Parathyroid adenoma (tissue), 2 donors: ENCODE data around the gene VDAC2.

ENCODE experiments used
- H2AFZ ChIP-seq: fragments of 300-600 bp; sonication (generic); one replicate; pipeline ENCODE4 v1.7.0; 2017; ENCODE audit warnings: antibody characterized with exemption, mild to moderate bottlenecking
- H3K27ac ChIP-seq: fragments of 300-600 bp; sonication (generic); one replicate; pipeline ENCODE4 v1.7.0; 2017
- H3K27me3 ChIP-seq: fragments of 300-600 bp; sonication (generic); one replicate; pipeline ENCODE4 v1.7.0; 2017; ENCODE audit warnings: low read length; ENCODE audit not compliant: control insufficient read depth, insufficient read depth
- H3K36me3 ChIP-seq: fragments of 300-600 bp; sonication (generic); one replicate; pipeline ENCODE4 v1.7.0; 2017; ENCODE audit warnings: low read length; ENCODE audit not compliant: control insufficient read depth, insufficient read depth
- H3K4me1 ChIP-seq: fragments of 300-600 bp; sonication (generic); one replicate; pipeline ENCODE4 v1.7.0; 2017; ENCODE audit warnings: control low read depth
- H3K4me2 ChIP-seq: fragments of 300-600 bp; sonication (generic); one replicate; pipeline ENCODE4 v1.7.0; 2017; ENCODE audit warnings: low read length
- H3K4me3 ChIP-seq: fragments of 300-600 bp; sonication (generic); one replicate; pipeline ENCODE4 v1.7.0; 2017; ENCODE audit warnings: low read depth, low read length
- H3K79me2 ChIP-seq: fragments of 300-600 bp; sonication (generic); one replicate; pipeline ENCODE4 v1.7.0; 2017; ENCODE audit warnings: control low read depth
- H3K9ac ChIP-seq: fragments of 300-600 bp; sonication (generic); one replicate; pipeline ENCODE4 v1.7.0; 2017; ENCODE audit warnings: mild to moderate bottlenecking
- H3K9me3 ChIP-seq: fragments of 300-600 bp; sonication (generic); one replicate; pipeline ENCODE4 v1.7.0; 2017; ENCODE audit warnings: low read length; ENCODE audit not compliant: control insufficient read depth
- TF ChIP-seq, protein P1 (sequence below): fragments of 300-600 bp; sonication (generic); IDR thresholded peaks from one replicate; pipeline ENCODE4 v1.7.0; 2017; ENCODE audit warnings: antibody characterized with exemption, mild to moderate bottlenecking
- donor health status: primary hyperparathyroidism.

VDAC2 gene

DNA sequence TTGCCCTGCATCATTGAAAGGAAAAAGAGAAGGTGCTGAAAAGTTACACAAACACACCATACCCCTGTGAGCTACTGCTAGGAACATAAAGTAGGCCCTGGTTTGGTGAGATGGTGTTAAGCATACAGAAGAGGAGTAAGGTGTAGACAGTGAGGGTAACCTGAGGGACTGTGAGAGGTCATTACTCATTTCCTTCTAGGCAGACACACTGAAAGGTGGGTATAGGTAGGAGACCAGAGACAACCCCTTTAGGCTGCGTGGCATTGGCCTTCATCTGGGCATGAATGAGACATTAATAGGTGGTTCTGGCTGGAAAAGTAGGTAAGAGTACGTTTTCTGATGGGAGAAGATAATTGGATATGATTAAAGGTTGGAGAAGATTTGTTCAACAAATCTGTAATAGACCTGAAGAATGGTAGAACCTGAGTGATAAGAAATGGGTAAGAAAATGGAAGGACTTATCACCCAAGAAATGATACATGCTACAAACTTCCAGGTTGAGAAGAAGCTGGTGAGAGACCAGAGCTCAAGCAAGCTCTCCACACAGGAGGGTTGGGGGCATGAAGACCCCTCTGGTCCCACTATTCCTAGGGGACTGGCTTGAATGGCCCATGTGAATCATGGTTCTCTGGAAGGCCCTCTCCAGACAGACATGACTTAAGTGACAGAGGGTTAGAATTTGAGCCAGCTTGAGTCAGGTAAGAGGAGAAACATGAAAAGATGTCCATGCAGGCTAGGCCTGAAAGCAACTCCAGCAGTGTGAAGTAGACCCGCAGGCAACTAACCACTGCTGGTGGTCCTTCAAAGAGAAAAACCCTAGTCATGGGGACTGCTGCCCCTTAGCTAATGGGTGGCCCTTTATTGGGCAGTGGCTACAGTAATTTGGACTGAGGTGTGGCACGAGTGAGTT, 21.3 kb downstream of the VDAC2 start:
- Histone ChIP-seq H3K4me1 (peaks cover 26% of the 10 kb centered on the region), H3K9ac (no peak overlapping the region), H3K27ac (no peak overlapping the region), H2AFZ (no peak overlapping the region), H3K4me3 (no peak overlapping the region), H3K36me3 (no peaks in the 10 kb centered on the region), H3K27me3 (no peaks in the 10 kb centered on the region), H3K9me3 (no peaks in the 10 kb centered on the region), H3K79me2 (peaks cover 16% of the 10 kb centered on the region), H3K4me2 (no peak overlapping the region)
- TF ChIP-seq, protein P1, sequence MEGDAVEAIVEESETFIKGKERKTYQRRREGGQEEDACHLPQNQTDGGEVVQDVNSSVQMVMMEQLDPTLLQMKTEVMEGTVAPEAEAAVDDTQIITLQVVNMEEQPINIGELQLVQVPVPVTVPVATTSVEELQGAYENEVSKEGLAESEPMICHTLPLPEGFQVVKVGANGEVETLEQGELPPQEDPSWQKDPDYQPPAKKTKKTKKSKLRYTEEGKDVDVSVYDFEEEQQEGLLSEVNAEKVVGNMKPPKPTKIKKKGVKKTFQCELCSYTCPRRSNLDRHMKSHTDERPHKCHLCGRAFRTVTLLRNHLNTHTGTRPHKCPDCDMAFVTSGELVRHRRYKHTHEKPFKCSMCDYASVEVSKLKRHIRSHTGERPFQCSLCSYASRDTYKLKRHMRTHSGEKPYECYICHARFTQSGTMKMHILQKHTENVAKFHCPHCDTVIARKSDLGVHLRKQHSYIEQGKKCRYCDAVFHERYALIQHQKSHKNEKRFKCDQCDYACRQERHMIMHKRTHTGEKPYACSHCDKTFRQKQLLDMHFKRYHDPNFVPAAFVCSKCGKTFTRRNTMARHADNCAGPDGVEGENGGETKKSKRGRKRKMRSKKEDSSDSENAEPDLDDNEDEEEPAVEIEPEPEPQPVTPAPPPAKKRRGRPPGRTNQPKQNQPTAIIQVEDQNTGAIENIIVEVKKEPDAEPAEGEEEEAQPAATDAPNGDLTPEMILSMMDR = no peak

DNA sequence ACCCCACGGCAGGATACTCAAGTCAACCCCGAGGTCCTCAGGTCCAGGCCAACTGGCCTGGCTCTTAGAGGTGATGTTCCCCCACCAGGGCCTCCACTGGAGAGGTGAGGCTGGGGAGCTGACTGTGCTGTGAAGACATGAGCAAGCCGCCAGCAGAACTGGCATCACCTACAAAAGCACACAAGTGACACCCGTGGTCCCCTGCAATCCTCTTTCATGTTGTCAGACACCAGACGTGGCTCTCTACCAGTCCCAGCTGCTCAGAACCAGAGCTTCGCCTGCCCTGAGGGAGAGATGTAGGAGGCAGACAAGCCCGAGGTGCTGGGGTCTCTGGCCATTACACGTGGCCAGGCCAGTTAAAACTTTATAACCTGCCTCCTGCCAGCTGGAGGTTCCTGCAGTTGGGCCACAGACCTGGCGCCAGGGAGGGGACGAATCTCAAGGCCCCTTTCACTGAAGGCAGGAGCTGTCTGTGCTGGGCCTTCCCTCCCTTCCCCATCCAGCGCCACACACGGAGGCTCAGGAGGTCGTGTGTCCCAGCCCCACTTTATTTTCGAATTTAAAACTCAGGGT, 22.9 kb downstream of the VDAC2 start:
- peak overlapping the region; percentile 65 for H3K4me3 ChIP-seq
- no peaks in the 10 kb centered on the region for H3K36me3 ChIP-seq
- H2AFZ ChIP-seq = peak overlapping the region; percentile 90
- H3K79me2 ChIP-seq = peaks cover 6% of the 10 kb centered on the region
- H3K27ac ChIP-seq = peak overlapping the region; percentile 76
- no peaks in the 10 kb centered on the region for H3K9me3 ChIP-seq
- H3K9ac ChIP-seq = no peak overlapping the region
- H3K4me1 ChIP-seq = peaks cover 22% of the 10 kb centered on the region
- TF ChIP-seq, protein P1 = no peak
- peak overlapping the region; percentile 29 for H3K4me2 ChIP-seq
- no peaks in the 10 kb centered on the region for H3K27me3 ChIP-seq

DNA sequence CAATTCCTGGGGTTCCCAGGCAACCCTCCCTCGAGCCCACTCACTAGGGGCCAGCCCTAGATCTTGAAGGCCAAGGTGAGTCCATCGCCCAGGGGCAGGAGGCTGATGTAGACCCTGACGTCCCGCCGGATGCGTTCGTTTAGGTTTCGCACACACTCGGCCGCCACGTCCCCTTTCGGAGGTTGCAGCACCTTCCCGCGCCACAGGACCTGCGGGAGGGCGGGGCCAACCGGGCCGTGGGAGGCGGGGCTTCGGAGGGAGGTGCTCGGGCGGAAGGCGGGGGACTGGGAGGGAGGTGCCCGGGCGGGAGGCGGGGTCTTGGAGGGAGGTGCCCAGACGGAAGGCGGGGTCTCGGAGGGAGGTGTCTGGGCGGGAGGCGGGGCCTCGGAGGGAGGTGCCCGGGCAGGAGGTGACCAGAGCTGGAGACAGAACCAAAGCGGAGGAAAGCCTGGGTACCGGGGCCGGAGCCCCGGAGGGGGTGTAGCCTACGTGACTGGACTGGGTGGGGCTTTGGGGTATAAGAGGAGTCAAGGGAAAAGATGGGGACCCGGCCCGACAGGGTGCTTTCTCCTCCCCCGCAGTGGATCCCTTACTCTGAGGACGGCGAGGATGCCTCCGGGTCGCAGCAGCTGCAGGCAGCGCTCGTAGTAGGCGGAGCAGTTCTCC, 23.6 kb downstream of the VDAC2 start:
- peaks cover 19% of the 10 kb centered on the region for H3K4me1 ChIP-seq
- peak overlapping the region; percentile 65 for H3K4me3 ChIP-seq
- H3K27ac ChIP-seq = peak overlapping the region; percentile 76
- H2AFZ ChIP-seq = peak overlapping the region; percentile 90
- peaks cover under 1% of the 10 kb centered on the region for H3K79me2 ChIP-seq
- H3K9ac ChIP-seq = no peak overlapping the region
- H3K27me3 ChIP-seq = no peaks in the 10 kb centered on the region
- no peaks in the 10 kb centered on the region for H3K9me3 ChIP-seq
- no peaks in the 10 kb centered on the region for H3K36me3 ChIP-seq
- TF ChIP-seq, protein P1 = no peak
- peak overlapping the region; percentile 96 for H3K4me2 ChIP-seq

DNA sequence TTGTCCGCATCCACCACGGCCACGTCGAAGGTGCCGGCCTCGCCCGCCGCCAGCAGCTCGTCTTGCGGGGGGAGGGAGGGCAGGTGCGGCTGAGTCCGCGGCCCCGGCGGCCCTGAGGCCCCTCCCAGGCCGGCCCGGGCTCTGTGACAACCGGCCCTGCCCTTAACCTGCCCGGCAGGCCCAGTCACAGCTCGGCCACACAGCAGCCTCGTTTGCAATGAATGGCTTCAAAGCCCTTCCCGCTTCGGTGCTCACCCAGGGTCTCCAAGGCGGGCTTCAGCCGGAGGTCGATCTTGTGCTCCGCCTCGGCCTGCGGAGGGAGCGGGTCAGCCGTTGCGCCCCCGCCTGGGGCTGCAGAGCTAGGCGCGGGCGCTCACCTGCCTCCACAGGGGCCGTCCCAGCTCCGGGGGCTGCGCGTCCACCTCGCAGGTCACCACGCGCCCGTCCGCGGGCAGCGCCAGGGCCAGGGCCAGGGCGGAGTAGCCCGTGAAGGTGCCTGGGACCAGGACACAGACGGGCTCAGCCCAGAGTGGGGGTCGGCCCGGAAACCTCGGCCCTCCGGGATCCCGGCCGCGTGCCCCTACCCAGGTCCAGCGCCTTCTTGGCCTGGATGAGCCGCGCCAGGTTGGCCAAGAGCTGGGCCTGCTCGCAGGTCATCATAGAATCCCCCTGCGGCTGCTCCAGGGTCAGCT, 24.2 kb downstream of the VDAC2 start:
- Histone ChIP-seq H3K9me3 (no peaks in the 10 kb centered on the region), H3K4me1 (peaks cover 19% of the 10 kb centered on the region), H3K27ac (peak overlapping the region; percentile 76), H3K27me3 (no peaks in the 10 kb centered on the region), H3K4me2 (peak overlapping the region; percentile 96), H3K36me3 (no peaks in the 10 kb centered on the region), H3K79me2 (no peaks in the 10 kb centered on the region), H2AFZ (peak overlapping the region; percentile 90), H3K4me3 (peak overlapping the region; percentile 65), H3K9ac (peak overlapping the region; percentile 57)
- TF ChIP-seq, protein P1 = no peak
